Neural cell (in vitro differentiated cells): Measurements from ENCODE around the gene PIP4K2A. TPM values are rescaled to one million over a fixed set of nuclear protein-coding genes. Genes with fewer than 3 reads are reported as not detected.

Source experiments
- H2AFZ ChIP-seq: fragments of 200-600, 300-800 bp; sonication (generic), shearing (Covaris generic); 2 replicates; pipeline ENCODE4 v1.6.0; 2014; ENCODE audit warnings: low read depth, mild to moderate bottlenecking, antibody characterized with exemption, low read length, moderate library complexity
- H3F3A ChIP-seq: fragments of 200-600 bp; shearing (Covaris generic); 2 replicates; pipeline ENCODE4 v1.6.1; 2016; ENCODE audit warnings: mild to moderate bottlenecking, moderate library complexity, mixed read lengths, antibody characterized with exemption, low read length; ENCODE audit not compliant: insufficient read depth, poor library complexity, severe bottlenecking
- H3K27ac ChIP-seq: fragments of 200-600, 300-800 bp; sonication (generic), shearing (Covaris generic); 2 replicates; pipeline ENCODE4 v1.5.1; 2014; ENCODE audit warnings: mild to moderate bottlenecking, low read length, moderate library complexity
- H3K27me3 ChIP-seq: fragments of 300-800, 200-600 bp; sonication (generic), shearing (Covaris generic); 2 replicates; pipeline ENCODE4 v1.6.0; 2014; ENCODE audit warnings: mild to moderate bottlenecking, low read depth, low read length, moderate library complexity; ENCODE audit not compliant: insufficient read depth
- H3K36me3 ChIP-seq: fragments of 300-800, 200-600 bp; sonication (generic), shearing (Covaris generic); 2 replicates; pipeline ENCODE4 v1.5.1; 2014; ENCODE audit warnings: mild to moderate bottlenecking, antibody characterized with exemption, low read length, moderate library complexity; ENCODE audit not compliant: insufficient read depth
- H3K4me2 ChIP-seq: fragments of 300-800, 200-600 bp; sonication (generic), shearing (Covaris generic); 2 replicates; pipeline ENCODE4 v1.6.0; 2014; ENCODE audit warnings: mild to moderate bottlenecking, low read length
- H3K4me3 ChIP-seq: fragments of 300-800, 200-600 bp; sonication (generic), shearing (Covaris generic); 2 replicates; pipeline ENCODE4 v1.5.1; 2014; ENCODE audit warnings: mild to moderate bottlenecking, low read length, moderate library complexity
- H3K79me2 ChIP-seq: fragments of 200-600 bp; shearing (Covaris generic); replicated peaks from 2 replicates; pipeline ENCODE4 v1.6.0; 2014; ENCODE audit warnings: mild to moderate bottlenecking, low read length, moderate library complexity; ENCODE audit not compliant: insufficient read depth
- H3K9ac ChIP-seq: fragments of 300-800, 200-600 bp; sonication (generic), shearing (Covaris generic); 2 replicates; pipeline ENCODE4 v1.6.1; 2016; ENCODE audit warnings: mild to moderate bottlenecking, low read length, mixed read lengths
- H3K9me2 ChIP-seq: fragments of 200-600 bp; shearing (Covaris generic); 2 replicates; pipeline ENCODE4 v1.6.1; 2016; ENCODE audit warnings: mild to moderate bottlenecking, low read length, mixed read lengths; ENCODE audit not compliant: insufficient read depth
- H3K9me3 ChIP-seq: fragments of 200-600, 300-800 bp; sonication (generic), shearing (Covaris generic); 2 replicates; pipeline ENCODE4 v1.6.1; 2016; ENCODE audit warnings: mild to moderate bottlenecking, mixed run types, low read length, moderate library complexity, mixed read lengths
- H4K20me1 ChIP-seq: fragments of 200-600 bp; shearing (Covaris generic); 2 replicates; pipeline ENCODE4 v1.6.1; 2016; ENCODE audit warnings: mild to moderate bottlenecking, mixed run types; ENCODE audit not compliant: insufficient read depth
- CTCF ChIP-seq: fragments of 450-650 bp; IDR thresholded peaks from 2 replicates; pipeline ENCODE4 v1.5.1; 2014; ENCODE audit warnings: antibody characterized with exemption, mild to moderate bottlenecking, moderate library complexity; ENCODE audit not compliant: poor library complexity, severe bottlenecking
- EP300 ChIP-seq: fragments of 450-650 bp; conservative IDR thresholded peaks from 2 replicates; pipeline ENCODE4 v1.6.1; 2014; ENCODE audit warnings: antibody characterized with exemption, mild to moderate bottlenecking, moderate library complexity; ENCODE audit not compliant: poor library complexity, severe bottlenecking
- EZH2 ChIP-seq: fragments of 200-600, 300-800 bp; shearing (Covaris generic), sonication (generic); IDR thresholded peaks from 2 replicates; pipeline ENCODE4 v1.6.1; 2014; ENCODE audit warnings: antibody characterized with exemption, low read length, borderline replicate concordance, mild to moderate bottlenecking; ENCODE audit not compliant: insufficient read depth, poor library complexity, severe bottlenecking
- MXI1 ChIP-seq: fragments of 450-650 bp; conservative IDR thresholded peaks from 2 replicates; pipeline ENCODE4 v1.6.1; 2014; ENCODE audit warnings: antibody characterized with exemption, mild to moderate bottlenecking; ENCODE audit not compliant: poor library complexity, severe bottlenecking
- POLR2AphosphoS5 ChIP-seq: IDR thresholded peaks from 2 replicates; pipeline ENCODE4 v1.6.1; 2012
- RAD21 ChIP-seq: fragments of 450-650 bp; conservative IDR thresholded peaks from 2 replicates; pipeline ENCODE4 v1.6.1; 2014; ENCODE audit warnings: antibody characterized with exemption, mild to moderate bottlenecking, moderate library complexity
- REST ChIP-seq: IDR thresholded peaks from 2 replicates; pipeline ENCODE4 v1.6.1; 2012; ENCODE audit warnings: borderline replicate concordance
- SMC3 ChIP-seq: fragments of 450-650 bp; conservative IDR thresholded peaks from 2 replicates; pipeline ENCODE4 v1.6.1; 2014; ENCODE audit warnings: antibody characterized with exemption, mild to moderate bottlenecking, moderate library complexity; ENCODE audit not compliant: poor library complexity
- TAF1 ChIP-seq: IDR thresholded peaks from 2 replicates; pipeline ENCODE4 v1.6.1; 2012; ENCODE audit warnings: low read depth
- polyA plus RNA-seq: library from polyadenylated mRNA; depleted of rRNA; stranded (reverse); fragments of >200 nt; gene quantifications from 2 replicates; pipeline ENCODE4 v1.2.3, GENCODE V29; 2014

The PIP4K2A gene
- polyA plus RNA-seq, 1 donor from 2014 or later = 12.6 TPM

- no peaks in the 10 kb centered on the region for H3K79me2 ChIP-seq
- H2AFZ ChIP-seq = no peak overlapping the region
- H3F3A ChIP-seq = no peaks in the 10 kb centered on the region
- no peaks in the 10 kb centered on the region for H3K36me3 ChIP-seq
- no peak overlapping the region for H3K4me2 ChIP-seq
- no peaks in the 10 kb centered on the region for H3K9me3 ChIP-seq
- H4K20me1 ChIP-seq = no peaks in the 10 kb centered on the region
- no peaks in the 10 kb centered on the region for H3K9me2 ChIP-seq
- no peak overlapping the region for H3K4me3 ChIP-seq
- H3K27me3 ChIP-seq = no peaks in the 10 kb centered on the region
- TF ChIP-seq EZH2 = no peak
- TF ChIP-seq CTCF = no peak
- no peak for TF ChIP-seq TAF1
- TF ChIP-seq MXI1 = no peak
- no peak for TF ChIP-seq REST
- TF ChIP-seq SMC3 = no peak
- TF ChIP-seq RAD21 = no peak
- TF ChIP-seq EP300 = no peak
- TF ChIP-seq POLR2AphosphoS5 = no peak
- H3K9ac ChIP-seq = no peak overlapping the region
- H3K27ac ChIP-seq = no peak overlapping the region
Observed at GRCh38 chr10:22609251-22609650, 105.1 kb downstream of the PIP4K2A start.

GRCh38 chr10:22607261-22607660 lies 107.1 kb downstream of the PIP4K2A start:
- H3K79me2 ChIP-seq = no peaks in the 10 kb centered on the region

More at GRCh38 chr10:22607261-22607660, 107.1 kb downstream of the PIP4K2A start:
- H3K9me2 ChIP-seq = no peaks in the 10 kb centered on the region
- H2AFZ ChIP-seq = no peak overlapping the region
- no peak overlapping the region for H3K9ac ChIP-seq
- H3F3A ChIP-seq = no peaks in the 10 kb centered on the region
- no peaks in the 10 kb centered on the region for H3K36me3 ChIP-seq
- no peak overlapping the region for H3K4me3 ChIP-seq
- H3K27me3 ChIP-seq = no peaks in the 10 kb centered on the region
- H3K27ac ChIP-seq = no peak overlapping the region
- no peak overlapping the region for H3K4me2 ChIP-seq
- no peaks in the 10 kb centered on the region for H3K9me3 ChIP-seq
- no peak for TF ChIP-seq TAF1
- no peak for TF ChIP-seq REST
- TF ChIP-seq RAD21 = no peak
- no peak for TF ChIP-seq SMC3
- no peak for TF ChIP-seq POLR2AphosphoS5
- no peak for TF ChIP-seq EZH2
- TF ChIP-seq CTCF = no peak
- no peak for TF ChIP-seq EP300
- no peak for TF ChIP-seq MXI1
- H4K20me1 ChIP-seq = no peaks in the 10 kb centered on the region
